GM21360 (cell line): Measurements from ENCODE around the gene ARHGAP5.
A peak's percentile ranks its signal among the peaks of the same experiment; 100 is the strongest.

ENCODE experiments used
- ATAC-seq: cut with Tn5 transposase; IDR thresholded peaks from one replicate; pipeline ENCODE4 v1.9.1; 2021; ENCODE audit warnings: mild to moderate bottlenecking, moderate library complexity; ENCODE audit not compliant: unreplicated experiment

The ARHGAP5 gene

GRCh38 chr14:32077081-32078022 lies at the start of gene ARHGAP5:
Gene ARHGAP5 (plus strand): TSS chr14:32077304. CDS start chr14:32090670, 13,366 bp downstream.
- peak; percentile 33 for ATAC-seq

- ATAC-seq, result no peak
These were observed 48.5 kb upstream of the ARHGAP5 start for GRCh38 chr14:32028599-32028998.

- no peak for ATAC-seq
These were observed 43.6 kb upstream of the ARHGAP5 start for GRCh38 chr14:32033543-32033942.

GRCh38 chr14:32038876-32039275 lies 38.2 kb upstream of the ARHGAP5 start:
- ATAC-seq, result no peak

- ATAC-seq, result no peak
These were observed 37.6 kb upstream of the ARHGAP5 start for GRCh38 chr14:32039401-32040030.

- no peak for ATAC-seq
These were observed 33.5 kb upstream of the ARHGAP5 start for GRCh38 chr14:32043624-32044023.

- ATAC-seq, result no peak
These were observed 32.6 kb upstream of the ARHGAP5 start for GRCh38 chr14:32044454-32044853.

GRCh38 chr14:32047791-32048190 lies 29.3 kb upstream of the ARHGAP5 start:
- no peak for ATAC-seq

- no peak for ATAC-seq
These were observed 27.6 kb upstream of the ARHGAP5 start for GRCh38 chr14:32049361-32050088.

- ATAC-seq, result no peak
These were observed 26.2 kb upstream of the ARHGAP5 start for GRCh38 chr14:32050878-32051277.

- ATAC-seq, result no peak
These were observed 22.6 kb upstream of the ARHGAP5 start for GRCh38 chr14:32054536-32054935.

- ATAC-seq, result no peak
These were observed 21.9 kb upstream of the ARHGAP5 start for GRCh38 chr14:32055175-32055574.

GRCh38 chr14:32059702-32060101 lies 17.4 kb upstream of the ARHGAP5 start:
- ATAC-seq, result no peak

GRCh38 chr14:32064931-32065330 lies 12.2 kb upstream of the ARHGAP5 start:
- no peak for ATAC-seq

- no peak for ATAC-seq
These were observed 8.4 kb upstream of the ARHGAP5 start for GRCh38 chr14:32068708-32069107.

- no peak for ATAC-seq
These were observed 6.8 kb upstream of the ARHGAP5 start for GRCh38 chr14:32070282-32070681.

GRCh38 chr14:32072676-32073075 lies 4.4 kb upstream of the ARHGAP5 start:
- no peak for ATAC-seq

GRCh38 chr14:32073537-32074189 lies 3.4 kb upstream of the ARHGAP5 start:
- no peak for ATAC-seq

GRCh38 chr14:32074887-32075572 lies 2.1 kb upstream of the ARHGAP5 start:
- ATAC-seq, result no peak

GRCh38 chr14:32075672-32076277 lies 1.3 kb upstream of the ARHGAP5 start:
- ATAC-seq, result no peak
